ENCODE results near the gene ZNF608.

- no peak for TF ChIP-seq EZH2 (IDR thresholded peaks at IDR 0.05; ENCODE audit: borderline replicate concordance, low read length)
- TF ChIP-seq CTCF (conservative IDR thresholded peaks at IDR 0.05 in 1 of 2, IDR thresholded peaks at IDR 0.05 in 1 of 2; ENCODE audit: extremely low read depth in 1 of 2, insufficient read depth in 1 of 2, low read depth in 1 of 2, low read length in 2 of 2): no peak
Observed at GRCh38 chr5:124725040-124725434, 21.4 kb downstream of the ZNF608 start.
